Eye (tissue), 1 donor: ENCODE data around the gene CLCN5.

ENCODE experiments used
- DNase-seq: peaks from one replicate; pipeline ENCODE4 v3.0.0-alpha.2; 2015

The CLCN5 gene

GRCh38 chrX:49922291-49923241, at the start of gene CLCN5:
Gene CLCN5, plus strand, starts transcription at chrX:49922596. Its CDS starts 2,703 bp downstream, at chrX:49925299.
- DNase-seq = peak; percentile 96

GRCh38 chrX:49876750-49877149, 45.6 kb upstream of the CLCN5 start:
- peak; percentile 55 for DNase-seq

- DNase-seq = no peak
Measured at GRCh38 chrX:49877397-49878101, 44.8 kb upstream of the CLCN5 start.

GRCh38 chrX:49878128-49878833, 44.1 kb upstream of the CLCN5 start:
- no peak for DNase-seq

GRCh38 chrX:49878834-49879655, 43.4 kb upstream of the CLCN5 start, which contains the start of gene USP27X:
Gene USP27X, plus strand, starts transcription at chrX:49879484. Its CDS starts 824 bp downstream, at chrX:49880308.
- peak; percentile 91 for DNase-seq

- peak; percentile 39 for DNase-seq
Measured at GRCh38 chrX:49879656-49880277, 42.6 kb upstream of the CLCN5 start.

GRCh38 chrX:49880668-49881067, 41.7 kb upstream of the CLCN5 start:
- no peak for DNase-seq

GRCh38 chrX:49884290-49884862, 38.0 kb upstream of the CLCN5 start:
- DNase-seq = peak; percentile 62

- no peak for DNase-seq
Measured at GRCh38 chrX:49892542-49892941, 29.9 kb upstream of the CLCN5 start.

GRCh38 chrX:49896951-49897350, 25.4 kb upstream of the CLCN5 start:
- no peak for DNase-seq

GRCh38 chrX:49901048-49901447, 21.3 kb upstream of the CLCN5 start:
- no peak for DNase-seq

GRCh38 chrX:49910344-49910743, 12.1 kb upstream of the CLCN5 start:
- DNase-seq = no peak

GRCh38 chrX:49912086-49912485, 10.3 kb upstream of the CLCN5 start:
- DNase-seq = no peak

- DNase-seq = no peak
Measured at GRCh38 chrX:49912861-49913260, 9.5 kb upstream of the CLCN5 start.

GRCh38 chrX:49915361-49916222, 6.8 kb upstream of the CLCN5 start:
- peak; percentile 69 for DNase-seq

GRCh38 chrX:49919617-49920016, 2.8 kb upstream of the CLCN5 start:
- peak; percentile 58 for DNase-seq

GRCh38 chrX:49921109-49921508, 1.3 kb upstream of the CLCN5 start:
- DNase-seq = no peak

GRCh38 chrX:49925176-49925575, 2.8 kb downstream of the CLCN5 start:
- DNase-seq = no peak

- no peak for DNase-seq
Measured at GRCh38 chrX:49930039-49930438, 7.6 kb downstream of the CLCN5 start.

- DNase-seq = no peak
Measured at GRCh38 chrX:49932791-49933190, 10.4 kb downstream of the CLCN5 start.
